T1000 (cell line): ENCODE measurements around the gene CFTR.

ENCODE experiments used
- DNase-seq: peaks from one replicate; lab custom pipeline; 2025; ENCODE audit warnings: mixed read lengths; lab: John Stamatoyannopoulos, UW

CFTR gene

GRCh38 chr7:117587931-117588330, 108.1 kb downstream of the CFTR start:
- DNase-seq, result no peak

- DNase-seq, result no peak
These were observed 108.5 kb downstream of the CFTR start for GRCh38 chr7:117588352-117588794.

- no peak for DNase-seq
These were observed 110.4 kb downstream of the CFTR start for GRCh38 chr7:117590191-117590590.

GRCh38 chr7:117592011-117592635, 112.3 kb downstream of the CFTR start:
- DNase-seq, result no peak

- no peak for DNase-seq
These were observed 116.3 kb downstream of the CFTR start for GRCh38 chr7:117596134-117596533.

- no peak for DNase-seq
These were observed 117.9 kb downstream of the CFTR start for GRCh38 chr7:117597755-117598154.

GRCh38 chr7:117600911-117601310, 121.1 kb downstream of the CFTR start:
- no peak for DNase-seq

GRCh38 chr7:117603627-117604026, 123.8 kb downstream of the CFTR start:
- DNase-seq, result no peak

GRCh38 chr7:117605712-117606111, 125.9 kb downstream of the CFTR start:
- no peak for DNase-seq

- no peak for DNase-seq
These were observed 126.3 kb downstream of the CFTR start for GRCh38 chr7:117606132-117606531.

GRCh38 chr7:117610396-117610795, 130.6 kb downstream of the CFTR start:
- no peak for DNase-seq

GRCh38 chr7:117612637-117613036, 132.8 kb downstream of the CFTR start:
- no peak for DNase-seq

- no peak for DNase-seq
These were observed 136.9 kb downstream of the CFTR start for GRCh38 chr7:117616694-117617093.

- no peak for DNase-seq
These were observed 139.9 kb downstream of the CFTR start for GRCh38 chr7:117619681-117620080.

GRCh38 chr7:117621075-117621618, 141.3 kb downstream of the CFTR start:
- no peak for DNase-seq

GRCh38 chr7:117623606-117624005, 143.8 kb downstream of the CFTR start:
- no peak for DNase-seq

- no peak for DNase-seq
These were observed 150.7 kb downstream of the CFTR start for GRCh38 chr7:117630501-117630900.

- no peak for DNase-seq
These were observed 151.2 kb downstream of the CFTR start for GRCh38 chr7:117630907-117631564.

GRCh38 chr7:117631652-117632051, 151.8 kb downstream of the CFTR start:
- DNase-seq, result no peak

- no peak for DNase-seq
These were observed 158.1 kb downstream of the CFTR start for GRCh38 chr7:117637937-117638336.

GRCh38 chr7:117639966-117640365, 160.1 kb downstream of the CFTR start:
- no peak for DNase-seq

- DNase-seq, result no peak
These were observed 160.6 kb downstream of the CFTR start for GRCh38 chr7:117640465-117640864.

GRCh38 chr7:117645481-117646165, 165.8 kb downstream of the CFTR start:
- no peak for DNase-seq
